Measurements from ENCODE around the gene CA4. TPM values are rescaled to one million over a fixed set of nuclear protein-coding genes. Genes with fewer than 3 reads are reported as not detected.
A peak's percentile ranks its signal among the peaks of the same experiment; 100 is the strongest.
"Not testable (repeated sequence)": the region's sequence is repeated elsewhere in the genome, so short reads cannot be mapped to it uniquely, and the experiment has no call there.

CA4 gene
- total RNA-seq, 2 donors from 2014 or later, result 1.5 to 3.0 TPM

DNA sequence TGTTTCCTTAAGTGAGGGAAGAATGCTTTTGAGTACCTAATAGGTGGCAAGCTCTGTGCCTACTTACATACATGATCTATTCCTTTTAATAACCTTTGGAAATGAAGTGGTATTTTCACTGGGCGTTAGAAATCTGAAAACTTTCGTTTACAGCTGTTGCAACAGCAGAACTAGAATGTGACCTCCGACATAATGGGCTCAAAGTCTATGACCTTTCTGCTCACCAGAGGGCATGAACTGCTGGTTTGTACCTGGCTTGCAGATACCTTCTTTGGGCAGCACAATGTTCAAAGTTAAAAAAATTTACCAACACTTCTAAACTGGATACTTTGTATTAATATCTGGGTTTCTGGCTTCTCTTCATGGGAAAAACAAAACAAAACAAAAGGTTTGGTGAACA lies 24.3 kb downstream of the CA4 start:
- WGBS, 2 experiments (ENCODE audit: insufficient coverage in 1 of 2, insufficient read length in 1 of 2), result 91 to 93% methylated on average over 3 of the region's 3 CpGs

DNA sequence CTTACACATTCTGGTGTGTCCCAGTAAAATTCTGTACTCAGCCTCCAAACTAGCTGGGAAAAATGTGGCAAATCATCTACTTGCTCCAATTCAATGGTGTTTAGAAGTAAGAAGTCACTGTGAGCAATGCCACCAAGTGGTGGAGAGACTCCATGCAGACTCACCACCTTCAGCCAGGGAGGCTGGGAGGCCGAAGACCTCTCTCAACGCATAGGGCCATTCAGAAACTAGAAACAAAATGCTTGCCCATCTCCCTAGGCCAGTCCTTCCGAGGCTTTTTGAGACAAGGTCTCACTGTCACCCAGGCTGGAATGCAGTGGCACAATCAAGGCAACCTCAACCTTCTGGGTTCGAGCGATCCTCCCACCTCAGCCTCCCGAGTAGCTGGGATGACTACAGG lies 25.0 kb downstream of the CA4 start:
- not testable (repeated sequence) for H3K4me3 Mint-ChIP-seq; H3K9ac ChIP-seq (ENCODE audit: extremely low read depth, low read length, poor library complexity, severe bottlenecking); H3K9me3 Mint-ChIP-seq; H3K27me3 Mint-ChIP-seq (ENCODE audit: insufficient read depth); H3K27ac Mint-ChIP-seq; H3K4me3 ChIP-seq (ENCODE audit: low read length); H3K27ac ChIP-seq (ENCODE audit: low read depth, low read length); H3K4me1 ChIP-seq (ENCODE audit: control insufficient read depth, insufficient read depth, low read length); H3K27me3 ChIP-seq (ENCODE audit: control insufficient read depth, insufficient read depth, low read length, poor library complexity, severe bottlenecking); H3K9me3 ChIP-seq (ENCODE audit: control insufficient read depth, low read length)
- peaks cover 12% of the 10 kb centered on the region for H3K36me3 ChIP-seq (ENCODE audit: control insufficient read depth, insufficient read depth, low read length)
- Mint-ChIP-seq H3K4me1 (peaks cover 18% of the 10 kb centered on the region), H3K36me3 (ENCODE audit: low read depth) (peaks cover 25% of the 10 kb centered on the region)
- DNase-seq, result peak; percentile 84
- WGBS, 2 experiments (ENCODE audit: insufficient coverage in 1 of 2, insufficient read length in 1 of 2), result 90 to 96% methylated on average over 2 to 6 of the region's 6 CpGs
- TF ChIP-seq, protein P1, sequence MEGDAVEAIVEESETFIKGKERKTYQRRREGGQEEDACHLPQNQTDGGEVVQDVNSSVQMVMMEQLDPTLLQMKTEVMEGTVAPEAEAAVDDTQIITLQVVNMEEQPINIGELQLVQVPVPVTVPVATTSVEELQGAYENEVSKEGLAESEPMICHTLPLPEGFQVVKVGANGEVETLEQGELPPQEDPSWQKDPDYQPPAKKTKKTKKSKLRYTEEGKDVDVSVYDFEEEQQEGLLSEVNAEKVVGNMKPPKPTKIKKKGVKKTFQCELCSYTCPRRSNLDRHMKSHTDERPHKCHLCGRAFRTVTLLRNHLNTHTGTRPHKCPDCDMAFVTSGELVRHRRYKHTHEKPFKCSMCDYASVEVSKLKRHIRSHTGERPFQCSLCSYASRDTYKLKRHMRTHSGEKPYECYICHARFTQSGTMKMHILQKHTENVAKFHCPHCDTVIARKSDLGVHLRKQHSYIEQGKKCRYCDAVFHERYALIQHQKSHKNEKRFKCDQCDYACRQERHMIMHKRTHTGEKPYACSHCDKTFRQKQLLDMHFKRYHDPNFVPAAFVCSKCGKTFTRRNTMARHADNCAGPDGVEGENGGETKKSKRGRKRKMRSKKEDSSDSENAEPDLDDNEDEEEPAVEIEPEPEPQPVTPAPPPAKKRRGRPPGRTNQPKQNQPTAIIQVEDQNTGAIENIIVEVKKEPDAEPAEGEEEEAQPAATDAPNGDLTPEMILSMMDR (conservative IDR thresholded peaks at IDR 0.05), result peak; percentile 72

More for the DNA sequence above, 24.3 kb downstream of the CA4 start:
- H3K9me3 Mint-ChIP-seq, result no peaks in the 10 kb centered on the region
- Histone ChIP-seq H3K4me1 (ENCODE audit: control insufficient read depth, insufficient read depth, low read length) (peaks cover 4% of the 10 kb centered on the region), H3K9ac (ENCODE audit: extremely low read depth, low read length, poor library complexity, severe bottlenecking) (no peak overlapping the region), H3K4me3 (ENCODE audit: low read length) (no peak overlapping the region), H3K27ac (ENCODE audit: low read depth, low read length) (no peak overlapping the region), H3K27me3 (ENCODE audit: control insufficient read depth, insufficient read depth, low read length, poor library complexity, severe bottlenecking) (no peaks in the 10 kb centered on the region), H3K36me3 (ENCODE audit: control insufficient read depth, insufficient read depth, low read length) (peaks cover 9% of the 10 kb centered on the region), H3K9me3 (ENCODE audit: control insufficient read depth, low read length) (no peaks in the 10 kb centered on the region)
- peaks cover 23% of the 10 kb centered on the region for H3K36me3 Mint-ChIP-seq (ENCODE audit: low read depth)
- no peaks in the 10 kb centered on the region for H3K27me3 Mint-ChIP-seq (ENCODE audit: insufficient read depth)
- H3K27ac Mint-ChIP-seq, result no peak overlapping the region
- H3K4me1 Mint-ChIP-seq, result peaks cover 19% of the 10 kb centered on the region
- TF ChIP-seq, protein P1 (conservative IDR thresholded peaks at IDR 0.05), result no peak
- DNase-seq, result no peak
- no peak overlapping the region for H3K4me3 Mint-ChIP-seq

DNA sequence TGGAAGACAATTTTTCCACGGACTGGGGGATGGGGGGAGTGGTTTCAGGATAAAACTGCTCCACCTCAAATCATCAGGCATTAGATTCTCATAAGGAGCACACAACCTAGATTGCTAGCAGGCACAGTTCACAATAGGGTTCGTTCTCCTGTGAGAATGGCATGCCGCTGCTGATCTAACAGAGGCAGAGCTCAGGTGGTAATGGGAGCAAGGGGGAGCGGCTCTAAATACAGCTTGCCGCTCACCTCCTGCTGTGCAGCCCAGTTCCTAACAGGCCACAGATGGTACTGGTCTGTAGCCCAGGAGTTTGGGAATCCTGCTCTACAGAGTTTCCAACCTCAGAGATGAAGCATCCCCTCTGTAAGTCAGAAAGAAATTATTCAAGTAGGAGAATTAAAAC lies 27.0 kb downstream of the CA4 start:
- not testable (repeated sequence) for H3K9me3 ChIP-seq (ENCODE audit: control insufficient read depth, low read length); H3K27ac Mint-ChIP-seq; H3K4me1 ChIP-seq (ENCODE audit: control insufficient read depth, insufficient read depth, low read length)

DNA sequence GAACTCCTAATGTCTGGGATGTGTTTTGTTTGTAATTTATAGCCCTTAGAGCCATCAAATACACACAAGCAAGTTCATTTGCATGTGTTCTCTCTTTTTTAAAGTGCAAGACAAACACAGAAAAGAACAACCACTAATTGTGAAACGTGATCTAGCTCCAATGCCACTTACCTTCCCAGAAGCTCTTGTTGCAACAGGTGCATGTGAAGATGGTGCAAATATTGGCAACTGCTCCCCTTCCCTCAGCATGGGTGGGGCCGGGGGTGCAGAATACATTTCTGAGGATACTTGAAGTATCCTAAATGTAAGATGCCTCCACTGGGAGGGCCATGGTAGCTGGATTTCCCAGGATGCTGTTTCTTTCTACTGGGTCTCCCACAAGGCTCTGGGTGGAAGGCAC lies 28.4 kb downstream of the CA4 start:
- not testable (repeated sequence) for DNase-seq; H3K4me1 ChIP-seq (ENCODE audit: control insufficient read depth, insufficient read depth, low read length); H3K27ac ChIP-seq (ENCODE audit: low read depth, low read length); H3K9ac ChIP-seq (ENCODE audit: extremely low read depth, low read length, poor library complexity, severe bottlenecking); H3K9me3 ChIP-seq (ENCODE audit: control insufficient read depth, low read length); H3K4me3 Mint-ChIP-seq; H3K9me3 Mint-ChIP-seq; H3K27me3 Mint-ChIP-seq (ENCODE audit: insufficient read depth); H3K27me3 ChIP-seq (ENCODE audit: control insufficient read depth, insufficient read depth, low read length, poor library complexity, severe bottlenecking); H3K4me3 ChIP-seq (ENCODE audit: low read length); H3K4me1 Mint-ChIP-seq
- peak overlapping the region; percentile 18 for H3K27ac Mint-ChIP-seq
- peaks cover 47% of the 10 kb centered on the region for H3K36me3 Mint-ChIP-seq (ENCODE audit: low read depth)
- 78 to 86% methylated on average over 1 to 2 of the region's 2 CpGs for WGBS, 2 experiments (ENCODE audit: insufficient coverage in 1 of 2, insufficient read length in 1 of 2)
- peaks cover 16% of the 10 kb centered on the region for H3K36me3 ChIP-seq (ENCODE audit: control insufficient read depth, insufficient read depth, low read length)

More for the DNA sequence above, 27.0 kb downstream of the CA4 start:
- not testable (repeated sequence) for H3K27me3 ChIP-seq (ENCODE audit: control insufficient read depth, insufficient read depth, low read length, poor library complexity, severe bottlenecking); H3K9me3 Mint-ChIP-seq; H3K4me3 ChIP-seq (ENCODE audit: low read length); H3K27me3 Mint-ChIP-seq (ENCODE audit: insufficient read depth); H3K4me3 Mint-ChIP-seq; H3K4me1 Mint-ChIP-seq; H3K27ac ChIP-seq (ENCODE audit: low read depth, low read length); H3K9ac ChIP-seq (ENCODE audit: extremely low read depth, low read length, poor library complexity, severe bottlenecking)
- H3K36me3 Mint-ChIP-seq (ENCODE audit: low read depth), result peaks cover 40% of the 10 kb centered on the region
- 87 to 92% methylated on average over 4 to 5 of the region's 5 CpGs for WGBS, 2 experiments (ENCODE audit: insufficient coverage in 1 of 2, insufficient read length in 1 of 2)
- H3K36me3 ChIP-seq (ENCODE audit: control insufficient read depth, insufficient read depth, low read length), result peaks cover 12% of the 10 kb centered on the region
- peak; percentile 57 for DNase-seq

DNA sequence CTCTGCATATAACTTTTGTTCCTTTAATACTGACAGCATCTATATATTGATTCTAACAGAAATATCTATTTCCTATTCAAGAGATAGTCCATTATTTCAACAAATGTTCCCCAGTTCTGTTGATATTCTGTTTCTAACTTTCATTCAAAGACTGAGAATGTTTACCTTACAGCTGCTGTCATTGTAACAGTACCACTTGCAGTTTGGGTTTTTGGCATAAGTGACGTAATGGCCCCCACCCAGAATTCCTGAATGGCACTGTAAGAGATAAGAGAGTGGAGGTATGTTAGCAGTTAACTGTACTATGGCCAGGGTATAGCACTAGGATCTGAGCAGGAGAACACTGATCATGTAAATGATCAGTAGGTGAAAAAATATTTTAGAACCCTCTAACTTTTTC lies 30.6 kb downstream of the CA4 start:
- not testable (repeated sequence) for H3K9me3 Mint-ChIP-seq; H3K4me3 Mint-ChIP-seq; H3K27ac ChIP-seq (ENCODE audit: low read depth, low read length); H3K4me1 ChIP-seq (ENCODE audit: control insufficient read depth, insufficient read depth, low read length); DNase-seq; H3K27ac Mint-ChIP-seq; H3K27me3 Mint-ChIP-seq (ENCODE audit: insufficient read depth); H3K27me3 ChIP-seq (ENCODE audit: control insufficient read depth, insufficient read depth, low read length, poor library complexity, severe bottlenecking); H3K9ac ChIP-seq (ENCODE audit: extremely low read depth, low read length, poor library complexity, severe bottlenecking); H3K4me3 ChIP-seq (ENCODE audit: low read length); H3K9me3 ChIP-seq (ENCODE audit: control insufficient read depth, low read length); H3K4me1 Mint-ChIP-seq
- peaks cover 29% of the 10 kb centered on the region for H3K36me3 ChIP-seq (ENCODE audit: control insufficient read depth, insufficient read depth, low read length)
- 92% methylated on average over 1 of the region's 1 CpG; no CpG with 5 or more reads in 1 of the 2 experiments for WGBS, 2 experiments (ENCODE audit: insufficient coverage in 1 of 2, insufficient read length in 1 of 2)
- H3K36me3 Mint-ChIP-seq (ENCODE audit: low read depth), result peaks cover 66% of the 10 kb centered on the region

DNA sequence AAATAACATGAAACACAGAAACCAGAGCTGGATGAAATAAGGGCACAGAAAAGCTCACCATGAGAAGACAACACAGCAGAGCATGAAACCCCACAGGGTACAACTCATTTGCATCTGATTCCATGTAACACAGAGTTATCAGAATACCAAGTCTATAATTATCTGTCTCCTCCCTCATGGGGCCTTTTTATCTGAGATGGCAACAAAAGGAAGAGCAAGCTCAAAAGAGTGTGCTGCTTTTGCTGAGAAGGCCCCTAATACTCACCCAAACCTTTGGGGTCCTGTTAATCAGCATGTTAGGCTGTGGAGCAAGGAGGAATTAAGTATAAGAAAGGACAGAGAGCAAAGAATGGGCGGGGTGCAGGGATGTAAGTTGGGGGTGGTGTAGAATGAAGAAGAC lies 36.6 kb downstream of the CA4 start:
- not testable (repeated sequence) for H3K9me3 Mint-ChIP-seq; H3K9me3 ChIP-seq (ENCODE audit: control insufficient read depth, low read length)
- peaks cover 56% of the 10 kb centered on the region for H3K36me3 Mint-ChIP-seq (ENCODE audit: low read depth)

More for the DNA sequence above, 36.6 kb downstream of the CA4 start:
- H3K9ac ChIP-seq (ENCODE audit: extremely low read depth, low read length, poor library complexity, severe bottlenecking); H3K4me1 ChIP-seq (ENCODE audit: control insufficient read depth, insufficient read depth, low read length); H3K4me3 ChIP-seq (ENCODE audit: low read length); H3K27ac Mint-ChIP-seq; DNase-seq; H3K27me3 Mint-ChIP-seq (ENCODE audit: insufficient read depth); H3K27ac ChIP-seq (ENCODE audit: low read depth, low read length); H3K27me3 ChIP-seq (ENCODE audit: control insufficient read depth, insufficient read depth, low read length, poor library complexity, severe bottlenecking); H3K4me1 Mint-ChIP-seq; H3K4me3 Mint-ChIP-seq: not testable (repeated sequence)
- H3K36me3 ChIP-seq (ENCODE audit: control insufficient read depth, insufficient read depth, low read length), result peaks cover 43% of the 10 kb centered on the region
- 75% methylated on average over 1 of the region's 1 CpG; no CpG with 5 or more reads in 1 of the 2 experiments for WGBS, 2 experiments (ENCODE audit: insufficient coverage in 1 of 2, insufficient read length in 1 of 2)

Data from endodermal cell (in vitro differentiated cells).